Endothelial cell of umbilical vein (primary cell): ENCODE measurements around the gene UQCC2. TPM values are rescaled to one million over a fixed set of nuclear protein-coding genes. Genes with fewer than 3 reads are reported as not detected.

Source experiments
- BruUV-seq: library from RNA; stranded (reverse); fragments of 400-500 nt; replicated peaks from 2 replicates; lab custom pipeline; 2021; lab: Mats Ljungman, UMichigan
- CTCF ChIA-PET: fragments of 300-600, 350-600 bp; sonication (Branson Sonifier 250); formaldehyde crosslinking; loops from one replicate; lab custom pipeline; 2021; ENCODE audit warnings: antibody characterized with exemption, inconsistent platforms; lab: Charles Lee
- POLR2A ChIA-PET: fragments of 300-600, 350-600 bp; sonication (Branson Sonifier 250); formaldehyde crosslinking; loops from one replicate; lab custom pipeline; 2021; ENCODE audit warnings: antibody characterized with exemption, inconsistent platforms; lab: Charles Lee
- DNase-seq: peaks from one replicate; pipeline ENCODE4 v3.0.0-alpha.2; 2011; ENCODE audit warnings: low read depth, low spot score
- FAIRE-seq: peaks from 2 replicates; lab custom pipeline; 2011; peaks lifted over from hg19 to GRCh38; lab: Jason Lieb, UNC
- H2AFZ ChIP-seq: 2 replicates; pipeline ENCODE4 v1.6.0; 2012; ENCODE audit warnings: low read depth, low read length, control low read depth, inconsistent platforms
- H3K27ac ChIP-seq: 2 replicates; pipeline ENCODE4 v1.5.1; 2011; ENCODE audit warnings: low read depth, mild to moderate bottlenecking, control low read depth, low read length, moderate library complexity; ENCODE audit not compliant: insufficient read depth
- H3K27me3 ChIP-seq, 2 experiments: 2 replicates each; pipeline versions ENCODE4 v1.6.0 to v1.6.1; 2011; ENCODE audit warnings: low read length in 2 of 2, mixed read lengths in 1 of 2; ENCODE audit not compliant: control insufficient read depth in 2 of 2, insufficient read depth in 2 of 2
- H3K36me3 ChIP-seq, 2 experiments: 2 replicates in 1 of 2; 3 replicates in 1 of 2; pipeline ENCODE4 v1.5.1; 2011; ENCODE audit warnings: low read length in 2 of 2, mild to moderate bottlenecking in 1 of 2, moderate library complexity in 1 of 2; ENCODE audit not compliant: control insufficient read depth in 2 of 2, insufficient read depth in 2 of 2; ENCODE audit errors: extremely low read depth in 1 of 2
- H3K4me1 ChIP-seq: 3 replicates; pipeline ENCODE4 v1.5.1; 2011; ENCODE audit warnings: mild to moderate bottlenecking, low read length; ENCODE audit not compliant: control insufficient read depth, insufficient read depth; ENCODE audit errors: extremely low read depth
- H3K4me2 ChIP-seq: 2 replicates; pipeline ENCODE4 v1.6.1; 2011; ENCODE audit warnings: low read length, control low read depth, mixed read lengths; ENCODE audit not compliant: insufficient read depth
- H3K4me3 ChIP-seq, 3 experiments: fragments of 200-600 bp in 1 of 3; sonication (generic), shearing (Covaris generic) in 1 of 3; replicated peaks in 1 of 3; 2 replicates each; pipeline ENCODE4 v1.5.1; 2011 to 2016; ENCODE audit warnings: control low read depth in 3 of 3, low read length in 3 of 3, mild to moderate bottlenecking in 2 of 3, inconsistent platforms in 1 of 3, low read depth in 1 of 3, moderate library complexity in 1 of 3; ENCODE audit not compliant: insufficient read depth in 1 of 3
- H3K79me2 ChIP-seq: 2 replicates; pipeline ENCODE4 v1.6.0; 2012; ENCODE audit warnings: low read length, inconsistent platforms; ENCODE audit not compliant: control insufficient read depth, insufficient read depth
- H3K9ac ChIP-seq: replicated peaks from 2 replicates; pipeline ENCODE3; 2011; ENCODE audit warnings: low read length, control low read depth; ENCODE audit not compliant: insufficient read depth; ENCODE audit errors: extremely low read depth
- H3K9me1 ChIP-seq: replicated peaks from 3 replicates; pipeline ENCODE4 v1.6.0; 2011; ENCODE audit warnings: mild to moderate bottlenecking, low read length; ENCODE audit not compliant: control insufficient read depth, insufficient read depth; ENCODE audit errors: extremely low read depth
- H3K9me3 ChIP-seq: replicated peaks from 2 replicates; pipeline ENCODE4 v1.5.1; 2012; ENCODE audit warnings: low read length, inconsistent platforms; ENCODE audit not compliant: control insufficient read depth, insufficient read depth
- H4K20me1 ChIP-seq: replicated peaks from 2 replicates; pipeline ENCODE3; 2011; ENCODE audit warnings: mild to moderate bottlenecking, low read length; ENCODE audit not compliant: control insufficient read depth, insufficient read depth; ENCODE audit errors: extremely low read depth
- CTCF ChIP-seq, 2 donors: IDR thresholded peaks; 1 replicate in 1 of 2; 2 replicates in 1 of 2; pipeline ENCODE4 v1.5.1; 2011; ENCODE audit warnings: low read length in 2 of 2, mild to moderate bottlenecking in 2 of 2, moderate library complexity in 2 of 2, control low read depth in 1 of 2, inconsistent platforms in 1 of 2, low read depth in 1 of 2; ENCODE audit not compliant: insufficient read depth in 1 of 2; ENCODE audit errors: extremely low read depth in 1 of 2
- EZH2 ChIP-seq: IDR thresholded peaks from 2 replicates; pipeline ENCODE4 v1.6.1; 2012; ENCODE audit warnings: borderline replicate concordance, low read depth, mild to moderate bottlenecking, moderate library complexity, low read length, inconsistent platforms; ENCODE audit not compliant: severe bottlenecking
- FOS ChIP-seq: IDR thresholded peaks from 2 replicates; pipeline ENCODE4 v1.6.1; 2011; ENCODE audit warnings: mild to moderate bottlenecking, low read length, moderate library complexity, borderline replicate concordance; ENCODE audit not compliant: insufficient read depth
- GATA2 ChIP-seq: IDR thresholded peaks from 2 replicates; pipeline ENCODE4 v1.7.0; 2011; ENCODE audit warnings: low read depth, mild to moderate bottlenecking, moderate library complexity, mixed read lengths, low read length; ENCODE audit not compliant: insufficient read length, insufficient read depth
- JUN ChIP-seq: IDR thresholded peaks from 2 replicates; pipeline ENCODE4 v1.6.1; 2011; ENCODE audit warnings: borderline replicate concordance, low read depth; ENCODE audit not compliant: insufficient read length, insufficient read depth
- MAX ChIP-seq: IDR thresholded peaks from 2 replicates; pipeline ENCODE4 v1.6.1; 2011; ENCODE audit not compliant: insufficient read depth, insufficient read length
- MYC ChIP-seq: IDR thresholded peaks from one replicate; pipeline ENCODE4 v1.6.1; 2011; ENCODE audit warnings: mild to moderate bottlenecking, low read depth, low read length
- POLR2A ChIP-seq: IDR thresholded peaks from 2 replicates; pipeline ENCODE4 v1.6.1; 2012; ENCODE audit warnings: low read depth, mild to moderate bottlenecking, control low read depth, low read length
- POLR2AphosphoS5 ChIP-seq: IDR thresholded peaks from 2 replicates; pipeline ENCODE4 v1.6.1; 2012; ENCODE audit warnings: low read depth, mild to moderate bottlenecking, control low read depth, low read length, moderate library complexity; ENCODE audit not compliant: insufficient read depth
- dilution Hi-C: fragments of 300-500 bp; cut with MboI; formaldehyde crosslinking; loops from one replicate; pipeline ENCODE4 v1.15.0; 2019; ENCODE audit warnings: low sequenced_read_pairs; ENCODE audit not compliant: extremely low pct_ligation_motif_present
- intact Hi-C: fragments of 100-400 bp; cut with micrococcal nuclease; formaldehyde crosslinking; loops from one replicate; pipeline ENCODE4 v1.10.0; 2022
- polyA plus RNA-seq, 4 experiments: library from polyadenylated mRNA; depleted of rRNA in 3 of 4; stranded (reverse) in 3 of 4; unstranded in 1 of 4; fragments of >200 nt; gene quantifications; 2 replicates each; pipeline versions ENCODE4 v1.2.1 to v1.2.3, GENCODE V29; 2011 to 2012; ENCODE audit warnings: missing spikeins in 1 of 4
- total RNA-seq: library from RNA; stranded (reverse); gene quantifications from 2 replicates; pipeline ENCODE4 v1.2.3, GENCODE V29; 2021

UQCC2 gene
- total and polyA plus RNA-seq, 2 donors (not counting 3 experiments of a cell fraction or from before 2014, with no cell fraction given) = 46.3 to 95.3 TPM

GRCh38 chr6:33667072-33667471, 44.4 kb downstream of the UQCC2 start:
- DNase-seq (no peak), FAIRE-seq (no peak)
- Histone ChIP-seq H3K4me1 (no peaks in the 10 kb centered on the region), H3K9ac (no peak overlapping the region), H3K4me3 (no peak overlapping the region), H3K9me3 (no peaks in the 10 kb centered on the region), H2AFZ (no peak overlapping the region), H3K27me3 (no peaks in the 10 kb centered on the region), H3K27ac (no peak overlapping the region), H4K20me1 (no peaks in the 10 kb centered on the region), H3K9me1 (no peaks in the 10 kb centered on the region), H3K79me2 (no peaks in the 10 kb centered on the region), H3K36me3 (peaks cover 0 to 22% of the 10 kb centered on the region in 2 experiments), H3K4me2 (no peak overlapping the region)
- dilution Hi-C loops = no loop called here
- intact Hi-C loops = no loop called here
- no peak for TF ChIP-seq POLR2AphosphoS5
- TF ChIP-seq FOS = no peak
- TF ChIP-seq MAX = no peak
- TF ChIP-seq EZH2 = no peak
- TF ChIP-seq JUN = no peak
- TF ChIP-seq MYC = no peak
- no peak for TF ChIP-seq GATA2
- no peak for TF ChIP-seq POLR2A
- TF ChIP-seq CTCF (IDR thresholded peaks at IDR 0.05; ENCODE audit: extremely low read depth in 1 of 2, insufficient read depth in 1 of 2, low read depth in 1 of 2, low read length in 2 of 2) = no peak
- no TSS peak for BruUV-seq
- POLR2A ChIA-PET = no interaction called here
- CTCF ChIA-PET = interaction anchor here (1.3 to 1.7 kb wide), 2 partner anchors 30 to 34 kb away, joined by 5 to 11 read pairs; no protein-coding TSS in a partner anchor
